Esophagus muscularis mucosa (tissue), 4 donors: ENCODE results near the gene STAT4.
"Not testable (repeated sequence)": the region's sequence is repeated elsewhere in the genome, so short reads cannot be mapped to it uniquely, and the experiment has no call there.

ENCODE experiments used
- CTCF ChIP-seq, 3 experiments: fragments of 200-600 bp in 2 of 3; fragments of 450-650 bp in 1 of 3; sonication (generic) in 2 of 3; IDR thresholded peaks; one replicate each; pipeline ENCODE4 v1.5.1; 2017 to 2019; ENCODE audit warnings: antibody characterized with exemption in 3 of 3, mild to moderate bottlenecking in 2 of 3, moderate library complexity in 1 of 3
- EP300 ChIP-seq: sonication (generic); formaldehyde crosslinking; IDR thresholded peaks from one replicate; pipeline ENCODE4 v1.6.1; 2017; ENCODE audit warnings: antibody characterized with exemption
- POLR2A ChIP-seq: fragments of 450-650 bp; IDR thresholded peaks from one replicate; pipeline ENCODE4 v1.6.1; 2017; ENCODE audit warnings: antibody characterized with exemption, moderate library complexity, mild to moderate bottlenecking, low read depth
- POLR2AphosphoS5 ChIP-seq, 2 donors: sonication (generic); formaldehyde crosslinking; IDR thresholded peaks; one replicate each; pipeline ENCODE4 v1.6.1; 2017; ENCODE audit warnings: antibody characterized with exemption in 2 of 2

GRCh38 chr2:190995315-190995714 lies 155.5 kb downstream of the STAT4 start:
- TF ChIP-seq POLR2A; CTCF (IDR thresholded peaks at IDR 0.05); EP300; POLR2AphosphoS5 (IDR thresholded peaks at IDR 0.05): not testable (repeated sequence)
